Smooth muscle cell of trachea (primary cell): Measurements from ENCODE around the gene PDE6B. TPM values are rescaled to one million over a fixed set of nuclear protein-coding genes. Genes with fewer than 3 reads are reported as not detected.

Experiments used
- total RNA-seq: library from RNA; depleted of rRNA; stranded (reverse); fragments of >200 nt; gene quantifications from 2 replicates; pipeline ENCODE4 v1.2.1, GENCODE V29; 2014

Gene PDE6B
- 1.5 TPM in 1 of 2 replicates, not detected in the other for total RNA-seq

DNA sequence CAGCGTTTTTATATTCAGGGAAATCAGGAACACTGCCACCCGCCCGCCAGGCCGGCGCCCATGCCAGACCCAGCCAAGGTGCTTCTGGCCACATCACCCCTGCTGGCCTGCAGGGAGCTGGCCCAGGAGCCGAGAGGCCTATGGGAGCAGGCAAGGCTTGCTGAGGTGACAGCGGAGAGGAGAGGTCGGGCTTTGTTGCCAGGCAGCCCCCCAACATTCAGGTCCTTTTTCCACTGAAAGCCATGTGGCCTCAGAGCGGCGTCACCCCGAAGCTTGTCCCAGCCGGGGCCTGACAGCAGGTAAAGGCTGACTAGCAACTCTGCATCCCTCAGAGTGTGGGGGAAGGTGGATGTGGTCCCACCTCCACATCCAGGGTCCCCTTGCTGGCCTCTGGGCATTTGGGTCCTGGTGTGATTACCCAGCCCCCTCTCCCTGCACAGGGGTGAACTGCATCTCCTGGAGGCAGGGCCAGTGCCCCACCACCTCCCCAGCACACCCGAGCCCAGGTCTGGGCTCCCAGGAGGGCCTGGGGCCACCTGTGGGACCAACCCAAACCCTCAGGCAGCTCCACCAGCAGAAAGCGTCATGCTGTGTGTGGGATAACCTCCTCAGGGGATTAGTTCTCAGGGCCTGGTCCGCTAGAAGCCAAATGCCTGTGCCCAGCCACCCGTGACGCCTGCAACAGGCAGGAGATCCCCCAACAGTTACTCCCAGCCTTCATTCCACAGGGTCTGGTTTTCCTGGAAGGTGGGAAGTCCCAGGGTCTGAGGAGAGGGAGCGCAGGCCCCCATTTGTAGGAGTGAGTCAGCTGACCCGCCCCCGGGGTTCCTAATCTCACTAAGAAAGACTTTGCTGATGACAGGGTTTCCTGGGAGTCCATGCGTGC is at the start of gene PDE6B:
TSS of gene PDE6B (plus strand) at position 869 of the 886 bp plus-strand sequence. CDS start 54 bp downstream, outside the sequence.

DNA sequence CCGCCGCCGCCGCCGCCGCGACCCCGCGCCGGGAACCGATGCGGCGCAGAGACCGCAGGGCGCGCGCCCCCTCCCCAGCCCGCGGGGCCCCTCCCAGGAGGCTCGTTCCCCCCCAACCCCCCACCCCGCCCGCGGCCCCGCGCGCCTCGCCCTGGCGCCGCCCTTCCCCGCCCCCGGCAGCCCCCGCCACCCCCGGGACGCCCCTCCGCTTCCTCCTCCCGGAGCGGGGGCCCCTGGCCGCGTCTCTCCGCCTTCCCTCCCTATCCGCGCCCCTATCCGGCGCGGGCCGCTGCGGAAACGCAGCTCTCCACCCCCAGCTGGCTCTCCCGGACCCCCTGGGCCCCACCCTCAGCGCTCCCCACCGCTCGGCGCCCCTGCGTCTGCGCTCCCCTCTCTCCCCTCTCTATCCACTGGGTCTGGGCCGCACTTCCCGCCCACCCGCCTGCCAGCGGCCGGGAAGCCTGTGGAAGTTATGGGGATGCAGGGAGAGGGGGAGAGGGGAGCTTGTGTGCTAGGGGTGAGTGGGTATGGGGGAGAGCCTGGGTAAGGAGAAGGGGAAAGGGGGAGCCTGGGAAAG is 49.0 kb upstream of the PDE6B start, which contains the start of gene TMEM271:
TSS of gene TMEM271 (minus strand) at position 51 of the 577 bp plus-strand sequence. CDS start 233 bp downstream, outside the sequence.

DNA sequence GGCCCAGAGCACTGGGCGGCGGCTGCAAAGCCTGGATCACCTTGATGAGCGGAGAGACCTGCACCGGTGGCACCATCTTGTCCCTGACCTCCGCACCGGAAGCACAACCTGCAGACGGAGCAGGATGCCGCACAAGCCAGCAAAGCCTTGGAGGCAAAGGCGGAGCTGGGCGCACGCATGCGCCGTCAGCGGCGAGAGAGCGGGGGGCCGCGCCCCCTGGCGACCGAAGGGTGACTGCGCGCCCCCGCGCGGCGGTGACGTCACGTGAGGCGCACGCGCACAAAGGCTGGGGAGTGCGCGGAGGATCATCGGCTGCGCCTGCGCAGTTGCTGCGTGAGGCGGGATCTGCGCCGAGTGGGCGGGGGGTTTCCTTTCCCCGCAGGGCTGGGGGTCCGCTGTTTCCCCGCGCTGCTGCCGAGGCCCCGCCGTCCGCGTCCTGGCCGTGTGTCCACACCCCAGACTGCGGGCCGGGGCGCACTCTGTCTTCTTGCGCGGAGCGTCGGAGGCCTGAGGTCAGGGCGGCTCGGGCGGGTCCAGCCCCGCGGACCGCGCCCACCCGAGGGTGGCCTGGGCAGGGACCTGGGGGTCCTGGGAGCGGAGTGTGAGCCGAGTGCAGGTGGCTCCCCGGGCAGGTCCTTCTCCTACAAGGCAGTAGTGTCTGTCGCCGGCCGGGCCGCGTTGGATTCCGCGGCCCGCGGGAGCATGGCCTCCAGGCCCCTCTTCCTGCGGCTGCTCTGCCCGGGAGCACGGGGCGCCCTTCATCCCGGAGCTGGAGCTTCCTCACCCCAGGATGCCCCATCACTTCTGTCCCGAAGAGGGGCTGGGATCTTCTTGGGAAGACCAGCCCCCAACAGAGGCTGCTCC is 49.0 kb downstream of the PDE6B start, which contains the start of the genes ATP5ME and MYL5:
TSS of gene ATP5ME (minus strand) at position 105 of the 864 bp plus-strand sequence. CDS start at position 76, 29 bp downstream.
TSS of gene MYL5 (plus strand) at position 371 of the 864 bp plus-strand sequence. CDS start 3,485 bp downstream, outside the sequence.

DNA sequence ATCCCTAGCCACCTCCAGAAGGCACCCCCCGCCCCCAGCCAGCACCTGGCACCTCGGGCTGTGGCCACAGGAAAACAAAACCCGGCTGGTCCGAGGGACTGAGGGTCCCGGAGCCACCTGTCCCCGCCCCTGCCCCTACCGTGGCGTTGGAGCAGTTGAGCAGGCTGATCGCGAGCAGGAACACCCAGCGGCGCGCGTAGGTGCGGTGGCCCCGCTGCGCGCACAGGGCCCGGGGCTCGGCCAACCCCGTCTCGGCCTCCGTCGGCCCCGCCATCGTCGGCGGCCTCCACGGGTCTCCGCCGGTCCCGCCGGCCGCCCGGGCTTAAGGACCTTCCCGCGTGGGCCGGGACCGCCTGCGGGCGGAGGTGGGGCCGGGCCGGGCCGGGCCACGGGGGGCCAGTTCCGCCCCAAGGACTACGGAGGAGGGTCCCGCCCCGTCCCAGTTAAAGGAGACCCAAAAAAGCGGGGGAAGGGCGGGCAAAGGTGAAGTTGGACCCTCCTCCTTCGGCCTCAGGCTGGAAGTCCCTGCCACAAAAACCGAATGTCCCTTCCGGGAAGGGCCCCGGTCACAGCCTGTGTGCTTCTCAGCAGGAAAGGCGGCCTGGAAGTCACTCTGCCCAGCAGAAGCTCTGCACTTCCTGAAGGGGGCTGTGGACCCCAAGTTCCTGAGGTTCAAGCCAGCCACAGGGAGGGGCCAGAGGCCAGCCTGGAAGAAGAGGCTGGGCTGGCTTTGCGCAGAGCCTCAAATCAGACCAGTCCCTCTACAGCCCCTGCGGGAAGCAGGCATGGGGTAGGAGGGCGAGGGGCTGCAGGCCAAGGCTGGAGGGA is 63.7 kb downstream of the PDE6B start, which contains the start of gene SLC49A3:
TSS of gene SLC49A3 (minus strand) at position 298 of the 828 bp plus-strand sequence. CDS start at position 274, 24 bp downstream.

DNA sequence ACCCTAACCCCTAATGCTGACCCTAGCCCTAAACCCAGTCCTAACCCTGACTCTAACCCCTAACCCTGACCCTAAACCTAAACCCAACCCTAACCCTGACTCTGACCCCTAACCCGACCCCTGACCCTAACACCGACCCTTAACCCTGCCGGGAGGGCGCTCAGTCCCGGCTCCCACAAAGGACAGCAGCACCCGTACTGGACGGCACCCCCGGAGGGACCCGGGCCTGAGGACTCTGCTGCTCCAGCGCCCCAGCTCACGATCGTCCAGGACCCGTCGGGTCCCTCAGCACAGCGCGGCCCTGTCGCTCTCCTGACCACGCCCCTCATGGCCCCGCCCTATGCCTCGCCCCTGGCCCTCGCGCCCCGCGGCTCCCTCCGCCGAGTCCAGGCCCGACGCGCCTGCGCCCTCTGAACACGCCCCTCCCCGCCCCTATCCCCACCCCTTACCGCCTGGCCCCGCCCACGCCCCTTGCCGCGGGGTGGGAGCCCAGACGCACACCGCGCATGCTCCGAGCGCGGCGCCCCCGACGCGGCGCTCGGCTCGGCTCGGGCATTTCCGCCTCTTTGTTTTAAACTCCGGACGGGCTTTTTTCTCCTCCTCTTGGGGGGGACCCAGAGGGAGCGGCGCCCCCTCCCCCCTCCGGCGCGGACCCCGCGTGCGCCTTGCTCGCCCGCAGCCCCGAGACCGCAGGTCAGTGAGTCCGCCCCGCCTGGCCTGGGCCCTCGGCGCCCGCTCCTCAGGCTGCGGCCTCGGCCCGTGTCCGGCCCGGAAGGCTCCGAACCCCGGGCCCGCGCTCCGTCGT is 80.1 kb downstream of the PDE6B start, which contains the start of gene PCGF3:
TSS of gene PCGF3 (plus strand) at position 555 of the 805 bp plus-strand sequence. CDS start 27,849 bp downstream, outside the sequence.

Other genes with a start within 250 kb of the PDE6B start
- 25.5 and 30.1 TPM in 2 replicates for gene ZNF721, start 126.4 kb upstream of the PDE6B start, total RNA-seq
- 47.6 and 54.0 TPM in 2 replicates for gene PIGG, start 126.4 kb upstream of the PDE6B start, total RNA-seq
- not detected in 2 replicates for gene TMEM271, start 49.3 kb upstream of the PDE6B start, total RNA-seq
- 93.5 and 110 TPM in 2 replicates for gene ATP5ME, start 48.7 kb downstream of the PDE6B start, total RNA-seq
- 16.6 and 23.0 TPM in 2 replicates for gene MYL5, start 49.0 kb downstream of the PDE6B start, total RNA-seq
- 4.2 and 15.5 TPM in 2 replicates for gene SLC49A3, start 63.6 kb downstream of the PDE6B start, total RNA-seq
- 29.4 and 32.4 TPM in 2 replicates for gene PCGF3, start 80.3 kb downstream of the PDE6B start, total RNA-seq
- 0.17 TPM in 1 of 2 replicates, not detected in the other for gene CPLX1, start 200.6 kb downstream of the PDE6B start, total RNA-seq